IPS-15b (cell line): ENCODE measurements around the gene FGD6.
"Not testable (repeated sequence)": the region's sequence is repeated elsewhere in the genome, so short reads cannot be mapped to it uniquely, and the experiment has no call there.

Experiments used
- H3K27me3 ChIP-seq: one replicate; pipeline ENCODE4 v1.6.1; 2013; ENCODE audit warnings: low read length; ENCODE audit not compliant: control insufficient read depth, insufficient read depth
- H3K36me3 ChIP-seq: one replicate; pipeline ENCODE4 v1.6.1; 2013; ENCODE audit warnings: low read length; ENCODE audit not compliant: control insufficient read depth, insufficient read depth
- H3K4me1 ChIP-seq: one replicate; pipeline ENCODE4 v1.6.1; 2013; ENCODE audit warnings: mild to moderate bottlenecking, low read length; ENCODE audit not compliant: control insufficient read depth, insufficient read depth
- H3K4me3 ChIP-seq: one replicate; pipeline ENCODE4 v1.5.1; 2013; ENCODE audit warnings: low read depth, low read length
- H3K9ac ChIP-seq: one replicate; pipeline ENCODE4 v1.6.1; 2013; ENCODE audit warnings: low read depth, mild to moderate bottlenecking, low read length
- H3K9me3 ChIP-seq: one replicate; pipeline ENCODE4 v1.6.1; 2013; ENCODE audit warnings: mild to moderate bottlenecking, low read length; ENCODE audit not compliant: control insufficient read depth, insufficient read depth

FGD6 gene

DNA sequence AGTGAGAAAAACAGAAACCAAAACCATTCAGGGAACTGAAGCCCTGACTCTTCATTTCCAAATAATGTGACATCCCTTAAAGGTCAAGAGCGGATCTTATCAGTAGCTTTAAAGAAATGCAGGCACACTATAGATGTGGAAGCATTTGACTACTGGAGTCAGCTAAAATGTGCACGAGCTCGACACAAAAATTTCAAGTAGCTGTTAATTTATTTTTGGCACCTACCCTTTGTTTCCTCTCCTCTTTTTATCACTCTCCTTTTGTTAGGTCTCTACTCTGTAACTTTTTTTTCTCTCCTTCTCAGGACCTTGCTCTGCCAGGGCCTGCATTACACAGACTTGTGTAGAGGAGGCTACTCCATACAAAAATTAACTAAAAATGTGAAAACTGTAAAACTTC is 58.3 kb downstream of the FGD6 start:
- Histone ChIP-seq H3K36me3 (no peaks in the 10 kb centered on the region), H3K9me3 (no peaks in the 10 kb centered on the region), H3K27me3 (no peaks in the 10 kb centered on the region), H3K4me3 (no peak overlapping the region), H3K9ac (no peak overlapping the region), H3K4me1 (peaks cover 10% of the 10 kb centered on the region)

DNA sequence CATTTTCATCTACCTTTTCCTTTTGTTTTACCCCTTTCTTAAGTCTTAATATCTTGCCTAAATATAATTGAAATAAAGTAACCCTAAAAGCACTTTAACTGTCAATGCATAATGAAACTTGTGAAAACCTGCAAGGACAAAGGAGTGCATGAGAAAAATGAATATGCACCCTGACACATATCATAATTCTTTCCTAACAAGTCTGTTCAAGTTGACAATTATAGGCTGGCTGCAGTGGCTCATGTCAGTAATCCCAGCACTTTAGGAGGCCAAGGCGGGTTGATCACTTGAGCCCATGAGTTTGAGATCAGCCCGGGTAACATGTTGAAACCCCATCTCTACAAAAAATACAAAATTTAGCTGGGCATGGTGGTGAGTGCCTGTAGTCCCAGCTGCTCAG is 65.4 kb downstream of the FGD6 start:
- Histone ChIP-seq H3K9me3 (no peaks in the 10 kb centered on the region), H3K27me3 (no peaks in the 10 kb centered on the region), H3K9ac (no peak overlapping the region), H3K4me1 (peaks cover 7% of the 10 kb centered on the region), H3K36me3 (no peaks in the 10 kb centered on the region), H3K4me3 (no peak overlapping the region)

GRCh38 chr12:95151406-95151805 is 65.9 kb downstream of the FGD6 start:
- H3K36me3 ChIP-seq: no peaks in the 10 kb centered on the region
- no peaks in the 10 kb centered on the region for H3K27me3 ChIP-seq
- H3K4me1 ChIP-seq: peaks cover 7% of the 10 kb centered on the region
- no peak overlapping the region for H3K4me3 ChIP-seq
- H3K9me3 ChIP-seq: no peaks in the 10 kb centered on the region
- no peak overlapping the region for H3K9ac ChIP-seq

DNA sequence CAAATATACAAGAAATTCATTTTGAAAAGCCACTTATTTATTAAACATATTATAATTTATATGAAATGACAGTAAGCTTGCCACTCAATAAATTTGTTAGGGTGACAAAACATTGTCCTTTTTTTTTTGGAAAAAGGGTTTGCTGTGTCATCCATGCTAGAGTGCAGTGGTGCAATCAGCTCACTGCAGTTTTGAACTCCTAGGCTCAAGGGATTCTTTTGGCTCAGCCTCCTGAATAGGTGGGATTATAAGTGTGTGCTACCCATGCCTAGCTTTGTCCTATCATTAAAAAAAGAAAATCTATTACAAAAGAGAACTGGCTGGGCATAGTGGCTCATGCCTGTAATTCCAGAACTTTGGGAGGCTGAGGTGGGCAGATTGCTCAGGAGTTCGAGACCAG is 66.8 kb downstream of the FGD6 start:
- Histone ChIP-seq H3K9me3 (no peaks in the 10 kb centered on the region), H3K9ac (no peak overlapping the region), H3K4me3 (no peak overlapping the region), H3K27me3 (no peaks in the 10 kb centered on the region), H3K4me1 (peaks cover 4% of the 10 kb centered on the region), H3K36me3 (no peaks in the 10 kb centered on the region)

GRCh38 chr12:95147866-95148265 is 69.4 kb downstream of the FGD6 start:
- peaks cover 9% of the 10 kb centered on the region for H3K4me1 ChIP-seq
- H3K4me3 ChIP-seq: no peak overlapping the region
- no peaks in the 10 kb centered on the region for H3K9me3 ChIP-seq
- no peak overlapping the region for H3K9ac ChIP-seq
- H3K27me3 ChIP-seq: no peaks in the 10 kb centered on the region
- H3K36me3 ChIP-seq: no peaks in the 10 kb centered on the region

GRCh38 chr12:95146769-95147168 is 70.5 kb downstream of the FGD6 start:
- H3K9me3 ChIP-seq: no peaks in the 10 kb centered on the region
- H3K4me3 ChIP-seq: no peak overlapping the region
- no peak overlapping the region for H3K9ac ChIP-seq
- no peaks in the 10 kb centered on the region for H3K36me3 ChIP-seq
- peaks cover 9% of the 10 kb centered on the region for H3K4me1 ChIP-seq
- no peaks in the 10 kb centered on the region for H3K27me3 ChIP-seq

DNA sequence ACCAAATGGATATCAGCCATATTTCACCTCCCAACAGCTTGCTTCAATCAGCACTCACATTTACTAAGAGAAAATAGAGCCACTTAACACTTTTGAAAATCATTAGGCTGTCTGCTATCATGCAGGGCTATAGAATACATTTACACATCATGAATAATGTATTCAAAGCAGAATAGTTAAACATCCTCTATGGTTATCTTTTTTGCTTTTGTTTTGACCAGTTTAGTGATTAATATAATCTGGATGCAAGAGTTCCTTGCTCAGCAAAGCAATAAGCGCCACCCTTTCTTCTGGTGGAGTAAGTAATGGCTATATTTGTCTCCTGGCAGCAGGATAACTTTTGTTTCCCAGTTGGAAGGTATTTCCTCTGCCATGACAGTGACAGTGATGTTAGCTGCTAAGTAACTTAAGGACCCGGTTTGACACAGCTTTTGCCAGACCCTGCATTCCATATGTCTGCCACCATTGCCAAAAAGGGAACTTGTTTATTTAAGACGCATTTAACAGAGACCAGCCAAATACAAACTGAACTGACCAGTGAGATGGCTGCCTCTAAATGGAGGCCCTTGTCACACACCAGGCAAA is 73.6 kb downstream of the FGD6 start:
- no peak overlapping the region for H3K4me3 ChIP-seq
- H3K9me3 ChIP-seq: no peaks in the 10 kb centered on the region
- peaks cover 9% of the 10 kb centered on the region for H3K4me1 ChIP-seq
- H3K9ac ChIP-seq: no peak overlapping the region
- no peaks in the 10 kb centered on the region for H3K27me3 ChIP-seq
- H3K36me3 ChIP-seq: no peaks in the 10 kb centered on the region

DNA sequence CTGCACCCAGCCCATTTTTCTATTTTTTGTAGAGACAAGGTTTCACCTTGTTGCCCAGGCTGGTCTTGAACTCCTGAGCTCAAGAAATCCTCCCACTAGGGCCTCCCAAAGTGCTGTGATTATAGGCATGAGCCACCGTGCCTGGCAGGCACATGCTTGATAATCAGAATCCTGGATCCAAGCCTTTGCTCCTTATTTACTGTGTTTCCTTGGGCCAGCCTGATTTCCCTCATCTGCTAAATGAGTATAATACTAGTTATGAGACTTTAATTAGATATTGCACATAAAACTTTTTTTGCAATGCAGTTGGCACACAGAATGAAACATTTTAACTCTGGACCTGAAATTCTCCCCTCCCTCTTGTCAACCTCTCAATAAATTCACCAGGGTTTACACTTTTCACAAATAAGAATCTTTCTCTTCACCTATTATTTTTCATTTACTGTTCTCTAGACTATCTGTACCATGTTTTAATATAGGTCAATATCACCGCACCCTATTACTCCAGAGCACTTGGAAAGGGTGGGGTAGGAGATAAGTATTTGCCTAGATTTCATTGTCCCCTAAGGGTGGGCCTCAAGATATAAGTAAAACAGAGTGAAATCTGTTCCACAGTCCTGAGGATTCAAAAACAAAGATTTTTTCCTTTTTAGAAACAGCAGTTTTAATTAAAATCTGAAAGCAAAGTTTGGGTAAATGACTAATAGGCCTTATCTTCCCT is 74.7 kb downstream of the FGD6 start:
- no peak overlapping the region for H3K9ac ChIP-seq
- no peaks in the 10 kb centered on the region for H3K36me3 ChIP-seq
- peaks cover 7% of the 10 kb centered on the region for H3K4me1 ChIP-seq
- H3K27me3 ChIP-seq: no peaks in the 10 kb centered on the region
- no peak overlapping the region for H3K4me3 ChIP-seq
- no peaks in the 10 kb centered on the region for H3K9me3 ChIP-seq

- peaks cover 5% of the 10 kb centered on the region for H3K4me1 ChIP-seq
- H3K4me3 ChIP-seq: no peak overlapping the region
- H3K9ac ChIP-seq: no peak overlapping the region
- H3K36me3 ChIP-seq: no peaks in the 10 kb centered on the region
- no peaks in the 10 kb centered on the region for H3K9me3 ChIP-seq
- H3K27me3 ChIP-seq: no peaks in the 10 kb centered on the region
Measured at GRCh38 chr12:95141310-95141709, 76.0 kb downstream of the FGD6 start.

- not testable (repeated sequence) for H3K4me3 ChIP-seq, H3K27me3 ChIP-seq, H3K4me1 ChIP-seq, H3K9ac ChIP-seq, H3K9me3 ChIP-seq
- peaks cover 12% of the 10 kb centered on the region for H3K36me3 ChIP-seq
Measured at GRCh38 chr12:95138031-95138430, 79.2 kb downstream of the FGD6 start.

DNA sequence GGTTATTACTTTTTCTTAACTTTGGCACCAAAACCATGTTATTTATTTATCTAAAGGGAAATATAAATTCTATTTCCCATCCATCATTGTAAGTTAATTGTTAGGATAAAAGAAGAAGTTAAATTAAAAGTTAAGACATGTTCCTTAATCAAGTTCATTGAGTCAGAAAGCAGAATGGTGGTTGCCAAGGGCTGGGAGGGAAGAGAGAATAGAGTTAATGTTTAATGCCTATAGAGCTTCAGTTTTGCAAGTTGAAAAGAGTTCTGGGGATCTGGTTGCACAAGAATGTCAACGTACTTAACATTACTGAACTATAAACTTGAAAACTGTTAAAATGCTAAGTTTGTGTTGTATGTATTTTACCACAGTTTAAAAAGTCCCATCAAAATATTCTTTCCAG is 80.7 kb downstream of the FGD6 start:
- Histone ChIP-seq H3K9ac (no peak overlapping the region), H3K9me3 (no peaks in the 10 kb centered on the region), H3K36me3 (peaks cover 12% of the 10 kb centered on the region), H3K4me3 (no peak overlapping the region), H3K4me1 (no peaks in the 10 kb centered on the region), H3K27me3 (no peaks in the 10 kb centered on the region)

GRCh38 chr12:95134085-95134484 is 83.2 kb downstream of the FGD6 start:
- peaks cover 12% of the 10 kb centered on the region for H3K36me3 ChIP-seq
- no peak overlapping the region for H3K4me3 ChIP-seq
- no peaks in the 10 kb centered on the region for H3K4me1 ChIP-seq
- no peaks in the 10 kb centered on the region for H3K27me3 ChIP-seq
- no peak overlapping the region for H3K9ac ChIP-seq
- no peaks in the 10 kb centered on the region for H3K9me3 ChIP-seq
